IPS-18a (cell line): ENCODE results near the gene RBM33.
A peak's percentile ranks its signal among the peaks of the same experiment; 100 is the strongest.

ENCODE experiments used
- H3K27ac ChIP-seq: one replicate; pipeline ENCODE4 v1.5.1; 2013; ENCODE audit warnings: low read length
- H3K27me3 ChIP-seq: one replicate; pipeline ENCODE4 v1.6.1; 2013; ENCODE audit warnings: mild to moderate bottlenecking, low read length; ENCODE audit not compliant: control insufficient read depth, insufficient read depth
- H3K36me3 ChIP-seq: one replicate; pipeline ENCODE4 v1.6.1; 2013; ENCODE audit warnings: low read depth, low read length; ENCODE audit not compliant: control insufficient read depth
- H3K4me1 ChIP-seq: one replicate; pipeline ENCODE4 v1.6.1; 2013; ENCODE audit warnings: low read depth, low read length; ENCODE audit not compliant: control insufficient read depth
- H3K4me3 ChIP-seq: one replicate; pipeline ENCODE4 v1.5.1; 2013; ENCODE audit warnings: low read length
- H3K9ac ChIP-seq: one replicate; pipeline ENCODE4 v1.6.1; 2013; ENCODE audit warnings: mild to moderate bottlenecking, low read length, moderate library complexity
- H3K9me3 ChIP-seq: one replicate; pipeline ENCODE4 v1.6.1; 2013; ENCODE audit warnings: low read depth, low read length; ENCODE audit not compliant: control insufficient read depth

The RBM33 gene, protein sequence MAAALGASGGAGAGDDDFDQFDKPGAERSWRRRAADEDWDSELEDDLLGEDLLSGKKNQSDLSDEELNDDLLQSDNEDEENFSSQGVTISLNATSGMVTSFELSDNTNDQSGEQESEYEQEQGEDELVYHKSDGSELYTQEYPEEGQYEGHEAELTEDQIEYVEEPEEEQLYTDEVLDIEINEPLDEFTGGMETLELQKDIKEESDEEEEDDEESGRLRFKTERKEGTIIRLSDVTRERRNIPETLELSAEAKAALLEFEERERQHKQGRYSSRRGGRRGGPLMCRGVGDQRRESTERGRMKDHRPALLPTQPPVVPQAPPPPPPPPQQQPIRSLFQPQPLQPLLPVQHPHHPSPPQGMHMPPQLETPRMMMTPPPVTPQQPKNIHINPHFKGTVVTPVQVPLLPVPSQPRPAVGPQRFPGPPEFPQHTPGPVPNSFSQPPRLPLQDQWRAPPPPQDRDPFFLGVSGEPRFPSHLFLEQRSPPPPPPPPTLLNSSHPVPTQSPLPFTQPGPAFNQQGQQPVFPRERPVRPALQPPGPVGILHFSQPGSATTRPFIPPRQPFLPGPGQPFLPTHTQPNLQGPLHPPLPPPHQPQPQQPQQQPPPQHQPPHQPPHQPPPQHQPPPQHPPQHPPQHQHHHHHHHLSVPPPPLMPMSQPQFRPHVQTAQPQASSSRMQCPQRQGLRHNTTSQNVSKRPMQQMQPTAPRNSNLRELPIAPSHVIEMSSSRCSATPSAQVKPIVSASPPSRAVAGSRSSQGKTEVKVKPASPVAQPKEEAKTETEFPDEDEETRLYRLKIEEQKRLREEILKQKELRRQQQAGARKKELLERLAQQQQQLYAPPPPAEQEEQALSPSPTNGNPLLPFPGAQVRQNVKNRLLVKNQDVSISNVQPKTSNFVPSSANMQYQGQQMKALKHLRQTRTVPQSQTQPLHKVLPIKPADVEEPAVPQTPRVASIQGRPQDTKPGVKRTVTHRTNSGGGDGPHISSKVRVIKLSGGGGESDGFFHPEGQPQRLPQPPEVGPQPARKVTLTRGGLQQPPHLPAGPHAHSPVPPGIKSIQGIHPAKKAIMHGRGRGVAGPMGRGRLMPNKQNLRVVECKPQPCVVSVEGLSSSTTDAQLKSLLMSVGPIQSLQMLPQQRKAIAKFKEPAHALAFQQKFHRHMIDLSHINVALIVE

DNA sequence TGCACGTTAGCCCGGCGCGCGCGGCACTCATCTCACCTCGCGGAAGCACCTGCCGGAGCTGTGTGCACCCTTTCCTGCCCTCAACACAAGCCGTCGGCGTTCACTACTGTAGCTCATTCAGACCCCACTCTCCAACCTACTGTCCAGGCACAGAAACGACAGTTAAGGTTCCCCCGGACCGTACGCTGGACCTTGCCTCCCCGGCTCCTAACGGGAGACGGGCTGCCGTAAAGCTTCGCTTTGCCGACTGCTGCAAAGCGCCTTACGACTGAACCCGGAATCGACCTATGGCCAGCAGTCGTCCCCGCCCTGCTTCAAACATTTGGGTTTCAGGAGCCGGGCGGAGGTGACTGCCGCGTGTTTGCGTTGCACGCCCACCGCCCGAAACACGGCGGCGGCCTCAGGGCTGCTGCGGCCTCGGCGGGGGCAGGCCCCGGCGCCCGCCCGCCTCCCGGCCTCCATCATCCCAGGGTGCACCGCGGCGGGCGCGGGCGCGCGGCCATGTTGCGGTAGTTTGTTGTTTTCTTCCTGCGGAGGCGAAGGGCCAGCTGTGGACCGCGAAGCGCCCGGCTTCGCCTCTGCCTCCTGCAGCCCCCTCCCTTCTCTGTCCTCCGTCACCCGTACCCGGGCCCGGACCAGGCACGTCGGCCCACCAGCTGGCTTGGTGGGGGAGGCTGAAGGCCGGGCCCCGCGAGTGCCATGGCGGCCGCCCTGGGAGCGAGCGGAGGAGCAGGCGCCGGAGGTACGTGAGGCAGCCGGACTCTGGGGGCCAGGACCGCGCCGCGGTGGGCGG is at the start of gene RBM33:
Gene RBM33, plus strand, starts transcription at position 484 of the 793 bp plus-strand sequence. Its CDS starts 216 bp downstream, at position 700.
- Histone ChIP-seq H3K27me3 (no peaks in the 10 kb centered on the region), H3K4me1 (peaks cover 5% of the 10 kb centered on the region), H3K9me3 (peaks cover 28% of the 10 kb centered on the region), H3K36me3 (peaks cover 27% of the 10 kb centered on the region), H3K9ac (peak within 1 kb of the TSS; percentile 92), H3K4me3 (peak within 1 kb of the TSS; percentile 90), H3K27ac (peak within 1 kb of the TSS; percentile 8)

DNA sequence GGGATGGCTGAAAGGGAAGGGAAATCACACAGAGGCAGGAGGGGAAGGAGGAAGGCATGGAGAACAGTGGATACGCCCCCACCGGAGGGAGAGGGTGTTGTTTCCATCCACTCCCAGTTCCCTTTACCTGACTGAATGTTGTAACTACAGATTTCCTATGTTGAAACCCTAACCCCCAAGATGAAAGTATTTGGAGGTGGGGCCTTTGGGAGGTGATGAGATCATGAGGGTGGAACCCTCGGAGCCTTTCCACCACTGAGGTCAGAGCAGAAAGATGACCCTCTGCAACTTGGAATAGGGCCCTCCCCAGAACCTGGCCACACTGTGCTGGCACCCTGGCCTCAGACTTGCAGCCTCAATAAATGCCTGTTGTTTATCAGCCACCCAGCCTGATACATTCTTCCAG is 49.5 kb upstream of the RBM33 start:
- Histone ChIP-seq H3K4me3 (no peak overlapping the region), H3K9ac (no peak overlapping the region), H3K27ac (no peak overlapping the region), H3K9me3 (no peaks in the 10 kb centered on the region), H3K27me3 (peaks cover 7% of the 10 kb centered on the region), H3K36me3 (no peaks in the 10 kb centered on the region), H3K4me1 (peaks cover 16% of the 10 kb centered on the region)

- Histone ChIP-seq H3K4me3 (no peak overlapping the region), H3K27me3 (peaks cover 7% of the 10 kb centered on the region), H3K4me1 (peaks cover 16% of the 10 kb centered on the region), H3K9ac (no peak overlapping the region), H3K9me3 (no peaks in the 10 kb centered on the region), H3K36me3 (no peaks in the 10 kb centered on the region), H3K27ac (no peak overlapping the region)
Measured at GRCh38 chr7:155597753-155598140, 46.7 kb upstream of the RBM33 start.

GRCh38 chr7:155598810-155599210 is 45.7 kb upstream of the RBM33 start:
- no peak overlapping the region for H3K27ac ChIP-seq
- H3K27me3 ChIP-seq = peaks cover 7% of the 10 kb centered on the region
- H3K4me3 ChIP-seq = no peak overlapping the region
- no peaks in the 10 kb centered on the region for H3K9me3 ChIP-seq
- no peak overlapping the region for H3K9ac ChIP-seq
- H3K36me3 ChIP-seq = no peaks in the 10 kb centered on the region
- H3K4me1 ChIP-seq = peaks cover 16% of the 10 kb centered on the region

- Histone ChIP-seq H3K9me3 (no peaks in the 10 kb centered on the region), H3K9ac (no peak overlapping the region), H3K27ac (no peak overlapping the region), H3K4me3 (no peak overlapping the region), H3K4me1 (peaks cover 3% of the 10 kb centered on the region), H3K27me3 (peaks cover 7% of the 10 kb centered on the region), H3K36me3 (no peaks in the 10 kb centered on the region)
Measured at GRCh38 chr7:155602156-155602555, 42.3 kb upstream of the RBM33 start.

- Histone ChIP-seq H3K9me3 (no peaks in the 10 kb centered on the region), H3K4me3 (no peak overlapping the region), H3K9ac (no peak overlapping the region), H3K36me3 (no peaks in the 10 kb centered on the region), H3K27me3 (peaks cover 7% of the 10 kb centered on the region), H3K4me1 (peaks cover 3% of the 10 kb centered on the region), H3K27ac (no peak overlapping the region)
Measured at GRCh38 chr7:155602750-155603149, 41.7 kb upstream of the RBM33 start.

DNA sequence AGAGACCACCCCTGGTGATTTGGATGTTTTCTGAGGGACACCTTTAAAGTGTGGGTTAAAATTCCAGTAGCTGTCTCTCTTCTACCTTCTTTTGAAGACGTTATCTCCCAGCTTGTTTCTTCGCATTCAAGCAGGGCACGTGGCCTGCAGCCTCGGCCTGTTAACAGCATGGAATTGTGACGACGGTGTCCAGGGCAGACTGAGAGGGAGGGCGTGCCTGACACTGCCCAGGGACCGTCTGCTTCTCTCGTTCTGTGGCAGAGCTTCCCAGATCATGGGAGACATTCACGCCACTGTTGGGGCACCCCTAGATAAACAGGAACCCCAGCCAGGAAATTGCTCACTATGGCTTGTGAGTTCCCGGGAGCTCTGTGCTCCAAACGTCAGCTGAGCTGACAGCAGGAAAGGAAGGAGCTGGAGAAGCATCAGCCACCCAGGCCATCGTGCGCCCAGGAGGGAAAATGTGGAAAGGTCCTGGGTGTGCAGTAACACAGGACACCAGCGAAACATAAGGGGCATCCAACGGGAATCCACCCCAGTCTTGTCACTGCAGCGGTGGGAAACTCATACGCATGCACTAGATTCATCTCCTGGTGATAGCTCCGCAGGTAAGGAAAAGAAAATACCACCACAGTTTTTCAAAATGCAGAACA is 41.1 kb upstream of the RBM33 start:
- Histone ChIP-seq H3K9ac (no peak overlapping the region), H3K36me3 (no peaks in the 10 kb centered on the region), H3K4me3 (no peak overlapping the region), H3K27ac (no peak overlapping the region), H3K27me3 (peaks cover 7% of the 10 kb centered on the region), H3K4me1 (peaks cover 3% of the 10 kb centered on the region), H3K9me3 (no peaks in the 10 kb centered on the region)

DNA sequence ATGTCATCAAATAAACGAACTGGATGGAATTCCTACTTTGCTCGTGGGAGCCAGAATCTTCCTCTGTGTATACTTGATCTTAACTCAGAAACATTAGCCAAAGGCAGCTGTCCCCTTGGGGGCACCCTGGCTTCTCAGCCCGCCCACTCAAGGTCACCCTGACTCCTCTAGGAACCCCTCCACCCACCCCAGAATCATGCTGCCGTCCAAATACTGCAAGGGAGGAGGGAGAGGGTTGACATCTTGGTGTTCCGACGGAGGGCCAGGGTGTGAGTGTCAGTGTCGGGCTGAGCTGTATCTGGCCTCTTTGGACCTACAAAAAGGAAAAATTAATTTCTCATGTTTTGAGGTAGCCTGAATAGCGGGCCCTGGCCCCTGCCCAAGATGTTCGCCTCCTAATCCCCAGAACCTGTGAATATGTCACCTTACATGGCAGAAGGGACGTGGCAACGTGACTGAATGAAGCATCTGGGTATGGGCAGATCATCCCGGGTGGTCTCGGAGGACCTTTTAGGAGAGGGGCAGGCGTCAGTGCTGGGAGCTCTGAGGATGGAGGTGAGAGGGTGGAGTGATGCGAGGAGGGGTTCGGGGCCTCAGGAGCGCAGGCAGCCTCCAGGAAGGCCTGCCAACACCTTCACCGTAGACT is 40.5 kb upstream of the RBM33 start:
- no peak overlapping the region for H3K4me3 ChIP-seq
- H3K4me1 ChIP-seq = peaks cover 1% of the 10 kb centered on the region
- no peaks in the 10 kb centered on the region for H3K9me3 ChIP-seq
- peaks cover 6% of the 10 kb centered on the region for H3K27me3 ChIP-seq
- no peak overlapping the region for H3K9ac ChIP-seq
- H3K36me3 ChIP-seq = no peaks in the 10 kb centered on the region
- no peak overlapping the region for H3K27ac ChIP-seq

- Histone ChIP-seq H3K4me3 (no peak overlapping the region), H3K36me3 (no peaks in the 10 kb centered on the region), H3K9ac (no peak overlapping the region), H3K27me3 (peaks cover under 1% of the 10 kb centered on the region), H3K4me1 (no peaks in the 10 kb centered on the region), H3K9me3 (no peaks in the 10 kb centered on the region), H3K27ac (no peak overlapping the region)
Measured at GRCh38 chr7:155604504-155604997, 39.9 kb upstream of the RBM33 start.

DNA sequence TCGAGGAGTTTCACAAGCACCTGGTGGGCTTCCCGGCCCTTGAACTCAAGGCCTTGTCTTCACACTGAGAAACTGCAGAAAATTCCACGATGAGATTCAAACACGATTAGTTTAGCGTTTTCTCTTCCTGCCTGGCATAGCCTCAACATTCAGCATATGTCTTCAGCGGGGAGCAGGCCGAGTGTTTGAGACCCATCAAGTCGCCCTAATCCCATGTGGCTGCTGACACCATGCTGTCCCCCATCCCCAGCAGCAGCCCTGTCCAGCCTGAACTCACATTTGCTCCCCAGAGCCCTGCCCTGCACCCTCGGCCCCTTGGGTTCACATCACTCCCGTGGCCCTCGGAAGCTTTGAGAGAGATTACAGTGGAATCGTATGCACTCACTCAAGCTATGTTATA is 35.3 kb upstream of the RBM33 start:
- Histone ChIP-seq H3K27me3 (no peaks in the 10 kb centered on the region), H3K4me3 (no peak overlapping the region), H3K9me3 (no peaks in the 10 kb centered on the region), H3K36me3 (no peaks in the 10 kb centered on the region), H3K27ac (no peak overlapping the region), H3K4me1 (no peaks in the 10 kb centered on the region), H3K9ac (no peak overlapping the region)
